GM10266 (cell line): ENCODE results near the gene SPDYC.

Source experiments
- DNase-seq: peaks from one replicate; pipeline ENCODE4 v3.0.0; 2012; ENCODE audit errors: extremely low spot score
- CTCF ChIP-seq: IDR thresholded peaks from 2 replicates; pipeline ENCODE4 v1.5.1; 2012; ENCODE audit warnings: mild to moderate bottlenecking, low read depth; ENCODE audit not compliant: control insufficient read depth, insufficient read depth; ENCODE audit errors: missing control alignments

Gene SPDYC

GRCh38 chr11:65185869-65186341, 15.9 kb downstream of the SPDYC start:
- no peak for DNase-seq
- TF ChIP-seq CTCF = no peak

- no peak for DNase-seq
- no peak for TF ChIP-seq CTCF
Measured at GRCh38 chr11:65186701-65187100, 16.7 kb downstream of the SPDYC start.

- no peak for TF ChIP-seq CTCF
- no peak for DNase-seq
Measured at GRCh38 chr11:65187146-65187675, 17.2 kb downstream of the SPDYC start.

GRCh38 chr11:65187971-65188461, 18.0 kb downstream of the SPDYC start:
- DNase-seq = no peak
- no peak for TF ChIP-seq CTCF

GRCh38 chr11:65188486-65188885, 18.5 kb downstream of the SPDYC start:
- no peak for TF ChIP-seq CTCF
- no peak for DNase-seq

GRCh38 chr11:65189191-65189590, 19.2 kb downstream of the SPDYC start:
- no peak for DNase-seq

More at GRCh38 chr11:65189191-65189590, 19.2 kb downstream of the SPDYC start:
- TF ChIP-seq CTCF = no peak
